HepG2 (cell line): ENCODE data around the gene PCDHGB1. TPM values are rescaled to one million over a fixed set of nuclear protein-coding genes. Genes with fewer than 3 reads are reported as not detected.
"Not testable (repeated sequence)": the region's sequence is repeated elsewhere in the genome, so short reads cannot be mapped to it uniquely, and the experiment has no call there.

Source experiments
- ATAC-seq: fragments of 200-7000 bp; cut with Tn5 transposase; 3 replicates; pipeline ENCODE4 v1.9.1; 2020; ENCODE audit warnings: mild to moderate bottlenecking, moderate library complexity
- BruUV-seq: library from RNA; stranded (reverse); fragments of 400-500 nt; replicated peaks from 2 replicates; lab custom pipeline; 2021; lab: Mats Ljungman, UMichigan
- CTCF ChIA-PET: fragments of 300-600 bp; formaldehyde crosslinking; extraction: SDS; loops from one replicate; lab custom pipeline; 2021; ENCODE audit warnings: low total read pairs, inconsistent platforms, low intra/inter-chr PET ratio; lab: Yijun Ruan, JAX
- POLR2A ChIA-PET: fragments of 350-600 bp; sonication (Branson Sonifier 250); formaldehyde crosslinking; loops from one replicate; lab custom pipeline; 2020; ENCODE audit warnings: antibody characterized with exemption, inconsistent platforms; lab: Yijun Ruan, JAX
- DNase-seq: peaks from one replicate; pipeline ENCODE4 v3.0.0-alpha.2; 2015; ENCODE audit warnings: low spot score
- FAIRE-seq: peaks from 3 replicates; lab custom pipeline; 2011; peaks lifted over from hg19 to GRCh38; lab: Jason Lieb, UNC
- H2AFZ ChIP-seq: one replicate; pipeline ENCODE4 v1.6.1; 2011; ENCODE audit warnings: low read length, inconsistent platforms
- H3K27ac ChIP-seq: fragments of 300-600 bp; 3 replicates; pipeline ENCODE4 v1.8.0; 2011; ENCODE audit warnings: mixed run types, mild to moderate bottlenecking, mixed read lengths, low read length, inconsistent platforms; ENCODE audit not compliant: insufficient read depth; ENCODE audit errors: extremely low read length
- H3K27me3 ChIP-seq, 2 experiments: fragments of 200-600 bp in 1 of 2; 2 replicates in 1 of 2; 3 replicates in 1 of 2; pipeline versions ENCODE4 v1.6.0 to v1.8.0; 2011; ENCODE audit warnings: low read length in 2 of 2, mild to moderate bottlenecking in 2 of 2, moderate library complexity in 2 of 2, inconsistent platforms in 1 of 2; ENCODE audit not compliant: insufficient read depth in 2 of 2, control insufficient read depth in 1 of 2
- H3K36me3 ChIP-seq, 2 experiments: fragments of 200-600 bp in 1 of 2; replicated peaks in 1 of 2; 2 replicates in 1 of 2; 3 replicates in 1 of 2; pipeline versions ENCODE4 v1.5.1 to v1.8.0; 2011; ENCODE audit warnings: low read length in 2 of 2, inconsistent platforms in 1 of 2; ENCODE audit not compliant: insufficient read depth in 2 of 2, control insufficient read depth in 1 of 2
- H3K4me1 ChIP-seq: 2 replicates; pipeline ENCODE4 v1.5.1; 2012; ENCODE audit warnings: low read length, inconsistent platforms; ENCODE audit not compliant: insufficient read depth
- H3K4me2 ChIP-seq: 2 replicates; pipeline ENCODE4 v1.6.0; 2011; ENCODE audit warnings: low read depth, low read length, inconsistent platforms
- H3K4me3 ChIP-seq, 3 experiments: fragments of 200-600 bp in 1 of 3; sonication (generic), shearing (Covaris generic) in 1 of 3; replicated peaks in 1 of 3; 2 replicates each; pipeline ENCODE4 v1.5.1; 2011 to 2016; ENCODE audit warnings: low read length in 3 of 3, inconsistent platforms in 2 of 3, low read depth in 2 of 3, mild to moderate bottlenecking in 2 of 3, control low read depth in 1 of 3, mixed read lengths in 1 of 3; ENCODE audit not compliant: insufficient read depth in 1 of 3
- H3K79me2 ChIP-seq: one replicate; pipeline ENCODE4 v1.6.1; 2011; ENCODE audit warnings: low read length, inconsistent platforms; ENCODE audit not compliant: insufficient read depth
- H3K9ac ChIP-seq: 2 replicates; pipeline ENCODE4 v1.6.0; 2011; ENCODE audit warnings: mild to moderate bottlenecking, low read depth, low read length, inconsistent platforms; ENCODE audit not compliant: insufficient read depth
- H3K9me3 ChIP-seq: 2 replicates; pipeline ENCODE4 v1.5.1; 2012; ENCODE audit warnings: mild to moderate bottlenecking, low read length
- H4K20me1 ChIP-seq: 2 replicates; pipeline ENCODE4 v1.6.0; 2011; ENCODE audit warnings: inconsistent platforms, mild to moderate bottlenecking, low read length, moderate library complexity; ENCODE audit not compliant: insufficient read depth
- HMG20A ChIP-seq: IDR thresholded peaks from 2 replicates; pipeline ENCODE4 v1.6.1; 2016; ENCODE audit warnings: borderline replicate concordance
- SMAD9 ChIP-seq: sonication (generic); formaldehyde crosslinking; IDR thresholded peaks from 2 replicates; pipeline ENCODE4 v1.5.1; 2020; ENCODE audit warnings: mild to moderate bottlenecking, missing genetic modification reagents
- STAG1 ChIP-seq: sonication (generic); formaldehyde crosslinking; IDR thresholded peaks from 2 replicates; pipeline ENCODE4 v1.4.0; 2020; ENCODE audit warnings: missing genetic modification reagents
- WGBS: methylation state at CpG from one replicate; pipeline ENCODE4 v1.1.6; 2017; ENCODE audit warnings: low lambda C conversion rate; 5-methylcytosine and 5-hydroxymethylcytosine counted together
- in situ Hi-C: cut with HindIII; loops from 2 replicates; pipeline ENCODE4 v1.10.0; 2017; ENCODE audit warnings: low pct_unique_long_range_greater_than_20kb; ENCODE audit not compliant: extremely low pct_ligation_motif_present
- intact Hi-C: fragments of 100-400 bp; cut with micrococcal nuclease; formaldehyde crosslinking; loops from one replicate; pipeline ENCODE4 v1.10.0; 2022; ENCODE audit not compliant: unreplicated experiment
- polyA plus RNA-seq, 8 experiments: library from polyadenylated mRNA; depleted of rRNA in 3 of 8; stranded (reverse) in 7 of 8; unstranded in 1 of 8; fragments of >200 nt; fragmentation: Illumina TruSeq in 4 of 8; extraction: Trizol in 4 of 8; gene quantifications; 2 replicates each; pipeline versions ENCODE4 v1.2.1 to v1.2.3, GENCODE V29; 2011 to 2016; ENCODE audit warnings: low read depth in 4 of 8, missing spikeins in 1 of 8, mixed read lengths in 1 of 8; ENCODE audit not compliant: insufficient read depth in 1 of 8
- total RNA-seq, 5 experiments: library from RNA; depleted of rRNA; stranded (reverse); fragments of >200 nt; fragmentation: Illumina TruSeq; extraction: Trizol; gene quantifications; 2 replicates each; pipeline ENCODE4 v1.2.3, GENCODE V29; 2016; ENCODE audit warnings: low read depth in 1 of 5
- TF ChIP-seq, protein P1 (sequence below): sonication (generic); formaldehyde crosslinking; IDR thresholded peaks from 2 replicates; pipeline ENCODE4 v1.5.0; 2020; ENCODE audit warnings: mild to moderate bottlenecking, missing genetic modification reagents, moderate library complexity
- TF ChIP-seq, protein P2 (sequence below): IDR thresholded peaks from 2 replicates; pipeline ENCODE4 v1.6.1; 2012; ENCODE audit warnings: low read length, improper control_type of control experiment
- TF ChIP-seq, protein P3 (sequence below): sonication (generic); formaldehyde crosslinking; IDR thresholded peaks from 2 replicates; pipeline ENCODE4 v1.5.0; 2020; ENCODE audit warnings: missing genetic modification reagents

PCDHGB1 gene
- total and polyA plus RNA-seq, 2 of the 13 experiments (the other 11 are each of a cell fraction or from before 2014, with no cell fraction given) = 1.0 to 2.6 TPM

DNA sequence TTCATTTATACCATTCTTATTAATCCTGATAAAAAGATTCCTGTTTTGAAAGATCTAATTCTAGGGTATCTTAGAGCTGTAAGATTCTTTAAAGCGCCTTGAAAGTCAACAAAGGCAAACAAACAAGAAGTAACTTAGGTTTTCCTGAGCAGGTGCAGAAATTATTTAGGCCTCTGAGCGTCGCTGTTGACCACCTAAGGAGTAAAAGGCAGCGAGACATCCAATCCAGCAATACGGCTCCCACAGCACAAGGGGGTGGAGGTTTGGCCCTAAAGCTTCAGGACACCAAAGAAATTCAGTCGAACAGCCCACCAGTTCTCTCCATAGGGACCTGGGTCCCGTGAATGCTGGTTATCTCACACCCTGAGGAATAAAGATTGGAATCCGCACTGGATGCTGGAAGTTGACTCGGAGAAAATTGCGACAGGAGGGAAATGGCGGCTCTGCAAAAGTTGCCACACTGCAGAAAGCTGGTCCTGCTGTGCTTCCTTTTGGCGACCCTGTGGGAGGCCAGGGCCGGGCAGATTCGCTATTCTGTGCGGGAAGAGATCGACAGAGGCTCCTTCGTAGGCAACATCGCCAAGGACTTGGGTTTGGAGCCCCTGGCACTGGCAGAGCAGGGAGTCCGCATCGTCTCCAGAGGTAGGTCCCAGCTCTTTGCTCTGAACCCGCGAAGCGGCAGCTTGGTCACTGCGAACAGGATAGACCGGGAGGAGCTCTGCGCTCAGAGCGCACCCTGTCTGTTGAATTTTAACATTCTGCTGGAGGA is 11.2 kb upstream of the PCDHGB1 start, which contains the start of gene PCDHGA2:
PCDHGA2 (plus strand) TSS at position 223 of the 769 bp plus-strand sequence.
- TF ChIP-seq, protein P1, sequence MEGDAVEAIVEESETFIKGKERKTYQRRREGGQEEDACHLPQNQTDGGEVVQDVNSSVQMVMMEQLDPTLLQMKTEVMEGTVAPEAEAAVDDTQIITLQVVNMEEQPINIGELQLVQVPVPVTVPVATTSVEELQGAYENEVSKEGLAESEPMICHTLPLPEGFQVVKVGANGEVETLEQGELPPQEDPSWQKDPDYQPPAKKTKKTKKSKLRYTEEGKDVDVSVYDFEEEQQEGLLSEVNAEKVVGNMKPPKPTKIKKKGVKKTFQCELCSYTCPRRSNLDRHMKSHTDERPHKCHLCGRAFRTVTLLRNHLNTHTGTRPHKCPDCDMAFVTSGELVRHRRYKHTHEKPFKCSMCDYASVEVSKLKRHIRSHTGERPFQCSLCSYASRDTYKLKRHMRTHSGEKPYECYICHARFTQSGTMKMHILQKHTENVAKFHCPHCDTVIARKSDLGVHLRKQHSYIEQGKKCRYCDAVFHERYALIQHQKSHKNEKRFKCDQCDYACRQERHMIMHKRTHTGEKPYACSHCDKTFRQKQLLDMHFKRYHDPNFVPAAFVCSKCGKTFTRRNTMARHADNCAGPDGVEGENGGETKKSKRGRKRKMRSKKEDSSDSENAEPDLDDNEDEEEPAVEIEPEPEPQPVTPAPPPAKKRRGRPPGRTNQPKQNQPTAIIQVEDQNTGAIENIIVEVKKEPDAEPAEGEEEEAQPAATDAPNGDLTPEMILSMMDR (CRISPR knock-in tag) = peak; percentile 35
- TF ChIP-seq SMAD9 (CRISPR knock-in tag) = no peak
- TF ChIP-seq, protein P2, sequence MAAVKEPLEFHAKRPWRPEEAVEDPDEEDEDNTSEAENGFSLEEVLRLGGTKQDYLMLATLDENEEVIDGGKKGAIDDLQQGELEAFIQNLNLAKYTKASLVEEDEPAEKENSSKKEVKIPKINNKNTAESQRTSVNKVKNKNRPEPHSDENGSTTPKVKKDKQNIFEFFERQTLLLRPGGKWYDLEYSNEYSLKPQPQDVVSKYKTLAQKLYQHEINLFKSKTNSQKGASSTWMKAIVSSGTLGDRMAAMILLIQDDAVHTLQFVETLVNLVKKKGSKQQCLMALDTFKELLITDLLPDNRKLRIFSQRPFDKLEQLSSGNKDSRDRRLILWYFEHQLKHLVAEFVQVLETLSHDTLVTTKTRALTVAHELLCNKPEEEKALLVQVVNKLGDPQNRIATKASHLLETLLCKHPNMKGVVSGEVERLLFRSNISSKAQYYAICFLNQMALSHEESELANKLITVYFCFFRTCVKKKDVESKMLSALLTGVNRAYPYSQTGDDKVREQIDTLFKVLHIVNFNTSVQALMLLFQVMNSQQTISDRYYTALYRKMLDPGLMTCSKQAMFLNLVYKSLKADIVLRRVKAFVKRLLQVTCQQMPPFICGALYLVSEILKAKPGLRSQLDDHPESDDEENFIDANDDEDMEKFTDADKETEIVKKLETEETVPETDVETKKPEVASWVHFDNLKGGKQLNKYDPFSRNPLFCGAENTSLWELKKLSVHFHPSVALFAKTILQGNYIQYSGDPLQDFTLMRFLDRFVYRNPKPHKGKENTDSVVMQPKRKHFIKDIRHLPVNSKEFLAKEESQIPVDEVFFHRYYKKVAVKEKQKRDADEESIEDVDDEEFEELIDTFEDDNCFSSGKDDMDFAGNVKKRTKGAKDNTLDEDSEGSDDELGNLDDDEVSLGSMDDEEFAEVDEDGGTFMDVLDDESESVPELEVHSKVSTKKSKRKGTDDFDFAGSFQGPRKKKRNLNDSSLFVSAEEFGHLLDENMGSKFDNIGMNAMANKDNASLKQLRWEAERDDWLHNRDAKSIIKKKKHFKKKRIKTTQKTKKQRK = no peak
- no peak for TF ChIP-seq HMG20A
- peak; percentile 33; the same call in 1 of the 2 replicates for TF ChIP-seq STAG1 (CRISPR knock-in tag)
- TF ChIP-seq, protein P3, sequence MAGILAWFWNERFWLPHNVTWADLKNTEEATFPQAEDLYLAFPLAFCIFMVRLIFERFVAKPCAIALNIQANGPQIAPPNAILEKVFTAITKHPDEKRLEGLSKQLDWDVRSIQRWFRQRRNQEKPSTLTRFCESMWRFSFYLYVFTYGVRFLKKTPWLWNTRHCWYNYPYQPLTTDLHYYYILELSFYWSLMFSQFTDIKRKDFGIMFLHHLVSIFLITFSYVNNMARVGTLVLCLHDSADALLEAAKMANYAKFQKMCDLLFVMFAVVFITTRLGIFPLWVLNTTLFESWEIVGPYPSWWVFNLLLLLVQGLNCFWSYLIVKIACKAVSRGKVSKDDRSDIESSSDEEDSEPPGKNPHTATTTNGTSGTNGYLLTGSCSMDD (CRISPR knock-in tag) = no peak
- TF ChIP-seq, all 625 proteins: peak for 2
- intact Hi-C loops (no loop called here), in situ Hi-C loops (no loop called here)
- H3K9ac ChIP-seq = no peak within 1 kb of the TSS
- H3K4me3 ChIP-seq = no peak within 1 kb of the TSS
- H3K36me3 ChIP-seq = no peaks in the 10 kb centered on the region
- no peak for FAIRE-seq
- ATAC-seq = 0 out of 3 replicates have a peak, but pooled peaks have one; percentile 25
- no peak within 1 kb of the TSS for H3K27ac ChIP-seq
- ChIA-PET POLR2A (no interaction called here), CTCF (interaction anchor here (1.1 kb wide), 1 partner anchor 226 kb away, joined by 4 read pairs; no protein-coding TSS in a partner anchor)
- no peaks in the 10 kb centered on the region for H4K20me1 ChIP-seq
- H3K4me2 ChIP-seq = no peak within 1 kb of the TSS
- H3K9me3 ChIP-seq = peaks cover 14% of the 10 kb centered on the region; the same call in 1 of the 2 replicates
- DNase-seq = peak; percentile 18
- no TSS peak for BruUV-seq
- H2AFZ ChIP-seq = no peak within 1 kb of the TSS
- H3K4me1 ChIP-seq = no peaks in the 10 kb centered on the region
- 46% methylated on average over 24 of the region's 27 CpGs for WGBS
- H3K79me2 ChIP-seq = no peaks in the 10 kb centered on the region
- H3K27me3 ChIP-seq = no peaks in the 10 kb centered on the region; a peak in 1 of 5 replicates

DNA sequence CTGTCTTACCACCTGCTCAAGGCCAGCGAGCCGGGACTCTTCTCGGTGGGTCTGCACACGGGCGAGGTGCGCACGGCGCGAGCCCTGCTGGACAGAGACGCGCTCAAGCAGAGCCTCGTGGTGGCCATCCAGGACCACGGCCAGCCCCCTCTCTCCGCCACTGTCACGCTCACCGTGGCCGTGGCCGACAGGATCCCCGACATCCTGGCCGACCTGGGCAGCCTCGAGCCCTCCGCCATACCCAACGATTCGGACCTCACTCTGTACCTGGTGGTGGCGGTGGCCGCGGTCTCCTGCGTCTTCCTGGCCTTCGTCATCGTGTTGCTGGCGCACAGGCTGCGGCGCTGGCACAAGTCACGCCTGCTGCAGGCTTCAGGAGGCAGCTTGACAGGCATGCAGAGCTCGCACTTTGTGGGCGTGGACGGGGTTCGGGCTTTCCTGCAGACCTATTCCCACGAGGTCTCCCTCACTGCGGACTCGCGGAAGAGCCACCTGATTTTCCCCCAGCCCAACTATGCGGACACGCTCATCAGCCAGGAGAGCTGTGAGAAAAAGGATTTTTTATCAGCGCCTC is 9.0 kb upstream of the PCDHGB1 start:
- H3K36me3 ChIP-seq, FAIRE-seq, H3K79me2 ChIP-seq, DNase-seq, H3K4me3 ChIP-seq, intact Hi-C loops, in situ Hi-C loops, H3K4me2 ChIP-seq, CTCF ChIA-PET, H3K27me3 ChIP-seq, H2AFZ ChIP-seq, H3K4me1 ChIP-seq, H3K9ac ChIP-seq, POLR2A ChIA-PET, H3K27ac ChIP-seq, ATAC-seq, BruUV-seq, H4K20me1 ChIP-seq: not testable (repeated sequence)
- 57% methylated on average over 7 of the region's 45 CpGs for WGBS
- peaks cover 30% of the 10 kb centered on the region for H3K9me3 ChIP-seq
